Osteoblast (primary cell): ENCODE data around the gene SOX6. TPM values are rescaled to one million over a fixed set of nuclear protein-coding genes. Genes with fewer than 3 reads are reported as not detected.

Experiments used
- DNase-seq: peaks from one replicate; pipeline ENCODE4 v3.0.0; 2011; ENCODE audit warnings: low spot score, mixed read lengths; ENCODE audit not compliant: insufficient read length; ENCODE audit errors: missing footprints
- H2AFZ ChIP-seq: 2 replicates; pipeline ENCODE4 v1.6.0; 2011; ENCODE audit warnings: mild to moderate bottlenecking, low read length
- H3K27ac ChIP-seq: 2 replicates; pipeline ENCODE4 v1.5.1; 2011; ENCODE audit warnings: mild to moderate bottlenecking, low read depth, low read length, moderate library complexity
- H3K27me3 ChIP-seq: 2 replicates; pipeline ENCODE4 v1.6.0; 2012; ENCODE audit warnings: mild to moderate bottlenecking, control low read depth, inconsistent platforms, low read length, moderate library complexity; ENCODE audit not compliant: insufficient read depth
- H3K36me3 ChIP-seq: 2 replicates; pipeline ENCODE4 v1.5.1; 2011; ENCODE audit warnings: mild to moderate bottlenecking, low read length, control low read depth, moderate library complexity; ENCODE audit not compliant: insufficient read depth
- H3K4me1 ChIP-seq: 2 replicates; pipeline ENCODE4 v1.5.1; 2011; ENCODE audit warnings: mild to moderate bottlenecking, low read length, control low read depth, moderate library complexity; ENCODE audit not compliant: insufficient read depth
- H3K4me2 ChIP-seq: 2 replicates; pipeline ENCODE4 v1.6.0; 2011; ENCODE audit warnings: mild to moderate bottlenecking, low read length; ENCODE audit not compliant: insufficient read depth
- H3K4me3 ChIP-seq: fragments of 200-600 bp; sonication (generic); 3 replicates; pipeline ENCODE4 v1.5.1; 2012; ENCODE audit warnings: mild to moderate bottlenecking, low read length, inconsistent platforms; ENCODE audit not compliant: insufficient read depth
- H3K79me2 ChIP-seq: 2 replicates; pipeline ENCODE4 v1.6.0; 2012; ENCODE audit warnings: mild to moderate bottlenecking, low read length, control low read depth, inconsistent platforms; ENCODE audit not compliant: insufficient read depth
- H3K9me3 ChIP-seq: 2 replicates; pipeline ENCODE4 v1.5.1; 2011; ENCODE audit warnings: low read depth, low read length, control low read depth
- H4K20me1 ChIP-seq: 2 replicates; pipeline ENCODE4 v1.6.0; 2012; ENCODE audit warnings: mild to moderate bottlenecking, low read length, control low read depth; ENCODE audit not compliant: insufficient read depth
- total RNA-seq: library from RNA; depleted of rRNA; stranded (reverse); fragments of >200 nt; gene quantifications from 2 replicates; pipeline ENCODE4 v1.2.3, GENCODE V29; 2012
- TF ChIP-seq, protein P1 (sequence below): IDR thresholded peaks from 2 replicates; pipeline ENCODE4 v1.5.1; 2011; ENCODE audit warnings: mild to moderate bottlenecking, low read depth, low read length, moderate library complexity; ENCODE audit errors: extremely low read depth

Gene SOX6
- total RNA-seq, 1 donor = 3.3 TPM

GRCh38 chr11:15955595-15955994 lies 400.8 kb downstream of the SOX6 start:
- H3K4me1 ChIP-seq = peaks cover 5% of the 10 kb centered on the region
- TF ChIP-seq, protein P1, sequence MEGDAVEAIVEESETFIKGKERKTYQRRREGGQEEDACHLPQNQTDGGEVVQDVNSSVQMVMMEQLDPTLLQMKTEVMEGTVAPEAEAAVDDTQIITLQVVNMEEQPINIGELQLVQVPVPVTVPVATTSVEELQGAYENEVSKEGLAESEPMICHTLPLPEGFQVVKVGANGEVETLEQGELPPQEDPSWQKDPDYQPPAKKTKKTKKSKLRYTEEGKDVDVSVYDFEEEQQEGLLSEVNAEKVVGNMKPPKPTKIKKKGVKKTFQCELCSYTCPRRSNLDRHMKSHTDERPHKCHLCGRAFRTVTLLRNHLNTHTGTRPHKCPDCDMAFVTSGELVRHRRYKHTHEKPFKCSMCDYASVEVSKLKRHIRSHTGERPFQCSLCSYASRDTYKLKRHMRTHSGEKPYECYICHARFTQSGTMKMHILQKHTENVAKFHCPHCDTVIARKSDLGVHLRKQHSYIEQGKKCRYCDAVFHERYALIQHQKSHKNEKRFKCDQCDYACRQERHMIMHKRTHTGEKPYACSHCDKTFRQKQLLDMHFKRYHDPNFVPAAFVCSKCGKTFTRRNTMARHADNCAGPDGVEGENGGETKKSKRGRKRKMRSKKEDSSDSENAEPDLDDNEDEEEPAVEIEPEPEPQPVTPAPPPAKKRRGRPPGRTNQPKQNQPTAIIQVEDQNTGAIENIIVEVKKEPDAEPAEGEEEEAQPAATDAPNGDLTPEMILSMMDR = no peak
- no peaks in the 10 kb centered on the region for H3K36me3 ChIP-seq
- H3K27ac ChIP-seq = no peak overlapping the region
- H4K20me1 ChIP-seq = no peaks in the 10 kb centered on the region
- H3K4me2 ChIP-seq = no peak overlapping the region
- no peak for DNase-seq
- H3K27me3 ChIP-seq = peaks cover 3% of the 10 kb centered on the region
- no peaks in the 10 kb centered on the region for H3K9me3 ChIP-seq
- H3K79me2 ChIP-seq = no peaks in the 10 kb centered on the region
- H3K4me3 ChIP-seq = no peak overlapping the region
- peak overlapping the region; percentile 43 for H2AFZ ChIP-seq

GRCh38 chr11:15947681-15948648 lies 408.4 kb downstream of the SOX6 start:
- Histone ChIP-seq H3K36me3 (no peaks in the 10 kb centered on the region), H3K9me3 (peaks cover 3% of the 10 kb centered on the region), H3K4me3 (no peak overlapping the region), H3K27me3 (peaks cover 3% of the 10 kb centered on the region), H4K20me1 (no peaks in the 10 kb centered on the region), H3K27ac (no peak overlapping the region), H3K79me2 (no peaks in the 10 kb centered on the region), H3K4me2 (no peak overlapping the region), H3K4me1 (no peaks in the 10 kb centered on the region), H2AFZ (no peak overlapping the region)
- TF ChIP-seq, protein P1 = no peak
- DNase-seq = no peak

- Histone ChIP-seq H3K4me1 (no peaks in the 10 kb centered on the region), H3K36me3 (no peaks in the 10 kb centered on the region), H3K27me3 (no peaks in the 10 kb centered on the region), H4K20me1 (no peaks in the 10 kb centered on the region), H3K4me3 (no peak overlapping the region), H2AFZ (no peak overlapping the region), H3K9me3 (peaks cover 3% of the 10 kb centered on the region), H3K4me2 (no peak overlapping the region), H3K27ac (no peak overlapping the region), H3K79me2 (no peaks in the 10 kb centered on the region)
- no peak for DNase-seq
- TF ChIP-seq, protein P1 = no peak
These were observed 410.6 kb downstream of the SOX6 start for GRCh38 chr11:15945726-15946125.

GRCh38 chr11:15944460-15944859 lies 411.9 kb downstream of the SOX6 start:
- Histone ChIP-seq H3K79me2 (no peaks in the 10 kb centered on the region), H3K4me3 (no peak overlapping the region), H3K36me3 (no peaks in the 10 kb centered on the region), H3K4me1 (no peaks in the 10 kb centered on the region), H3K9me3 (peaks cover 3% of the 10 kb centered on the region), H2AFZ (no peak overlapping the region), H4K20me1 (no peaks in the 10 kb centered on the region), H3K27ac (no peak overlapping the region), H3K27me3 (no peaks in the 10 kb centered on the region), H3K4me2 (no peak overlapping the region)
- no peak for DNase-seq
- TF ChIP-seq, protein P1 = no peak
